K562 (cell line): ENCODE data around the gene VRK2. TPM values are rescaled to one million over a fixed set of nuclear protein-coding genes. Genes with fewer than 3 reads are reported as not detected.

Source experiments
- ATAC-seq: fragments of 200-7000 bp; cut with Tn5 transposase; 3 replicates; pipeline ENCODE4 v1.9.1; 2020; ENCODE audit warnings: moderate library complexity
- BruUV-seq: library from RNA; stranded (reverse); fragments of 400-500 nt; replicated peaks from 2 replicates; lab custom pipeline; 2021; lab: Mats Ljungman, UMichigan
- CTCF ChIA-PET: fragments of 300-600 bp; formaldehyde crosslinking; extraction: SDS; loops from one replicate; lab custom pipeline; 2021; ENCODE audit warnings: low intra/inter-chr PET ratio; lab: Yijun Ruan, JAX
- POLR2A ChIA-PET: fragments of 300-600, 350-650 bp; sonication (Branson Sonifier 250); formaldehyde crosslinking; extraction: SDS; loops from one replicate; lab custom pipeline; 2021; ENCODE audit warnings: antibody characterized with exemption, inconsistent platforms; lab: Yijun Ruan, JAX
- DNase-seq, 4 experiments: peaks; one replicate each; pipeline versions ENCODE4 v3.0.0 to v3.0.0-alpha.2; 2011 to 2018; ENCODE audit warnings: low spot score in 3 of 4, mixed read lengths in 3 of 4; ENCODE audit errors: extremely low read depth in 1 of 4
- FAIRE-seq: peaks from 2 replicates; lab custom pipeline; 2011; peaks lifted over from hg19 to GRCh38; lab: Jason Lieb, UNC
- H2AFZ ChIP-seq: 2 replicates; pipeline ENCODE4 v1.6.0; 2011; ENCODE audit warnings: low read depth, low read length, control low read depth, inconsistent platforms
- H3K27ac ChIP-seq: fragments of 200-600 bp; 3 replicates; pipeline ENCODE4 v1.8.0; 2011; ENCODE audit warnings: low read depth, mild to moderate bottlenecking, control low read depth, inconsistent platforms, low read length, moderate library complexity, mixed read lengths; ENCODE audit errors: extremely low read depth
- H3K27me3 ChIP-seq, 2 experiments: fragments of 300-600 bp in 1 of 2; 2 replicates in 1 of 2; 3 replicates in 1 of 2; pipeline versions ENCODE4 v1.6.0 to v1.8.0; 2011; ENCODE audit warnings: inconsistent platforms in 2 of 2, low read length in 2 of 2, mild to moderate bottlenecking in 1 of 2, mixed read lengths in 1 of 2, moderate library complexity in 1 of 2; ENCODE audit not compliant: control insufficient read depth in 2 of 2, insufficient read depth in 2 of 2
- H3K36me3 ChIP-seq: fragments of 300-600 bp; 3 replicates; pipeline ENCODE4 v1.8.0; 2011; ENCODE audit warnings: mild to moderate bottlenecking, low read length, inconsistent platforms; ENCODE audit not compliant: control insufficient read depth, insufficient read depth
- H3K4me1 ChIP-seq, 2 experiments: fragments of 200-600 bp in 1 of 2; replicated peaks in 1 of 2; 2 replicates in 1 of 2; 3 replicates in 1 of 2; pipeline versions ENCODE4 v1.5.1 to v1.8.0; 2011; ENCODE audit warnings: inconsistent platforms in 2 of 2, low read length in 2 of 2, mild to moderate bottlenecking in 1 of 2, mixed read lengths in 1 of 2, moderate library complexity in 1 of 2; ENCODE audit not compliant: control insufficient read depth in 2 of 2, insufficient read depth in 2 of 2
- H3K4me2 ChIP-seq: 2 replicates; pipeline ENCODE4 v1.6.1; 2011; ENCODE audit warnings: low read length, control low read depth, inconsistent platforms, mixed read lengths; ENCODE audit not compliant: insufficient read depth
- H3K4me3 ChIP-seq: fragments of 200-600 bp; sonication (generic), shearing (Covaris generic); 2 replicates; pipeline ENCODE4 v1.5.1; 2016; ENCODE audit warnings: control low read depth, inconsistent platforms
- H3K79me2 ChIP-seq: fragments of 200-600 bp; 3 replicates; pipeline ENCODE4 v1.8.0; 2011; ENCODE audit warnings: low read length, inconsistent platforms; ENCODE audit not compliant: control insufficient read depth, insufficient read depth
- H3K9ac ChIP-seq, 2 experiments: 2 replicates each; pipeline versions ENCODE4 v1.6.0 to v1.6.1; 2011; ENCODE audit warnings: low read depth in 2 of 2, low read length in 2 of 2, control low read depth in 1 of 2, inconsistent platforms in 1 of 2, mild to moderate bottlenecking in 1 of 2, mixed read lengths in 1 of 2; ENCODE audit not compliant: insufficient read depth in 1 of 2
- H3K9me1 ChIP-seq: one replicate; pipeline ENCODE4 v1.6.0; 2011; ENCODE audit warnings: inconsistent platforms, mild to moderate bottlenecking, low read length, moderate library complexity; ENCODE audit not compliant: control insufficient read depth, insufficient read depth
- H3K9me3 ChIP-seq: replicated peaks from 2 replicates; pipeline ENCODE4 v1.5.1; 2011; ENCODE audit warnings: low read depth, low read length, inconsistent platforms; ENCODE audit not compliant: control insufficient read depth, insufficient read depth
- H4K20me1 ChIP-seq: replicated peaks from 2 replicates; pipeline ENCODE4 v1.6.1; 2011; ENCODE audit warnings: low read length, inconsistent platforms, mixed read lengths; ENCODE audit not compliant: control insufficient read depth, insufficient read depth
- CBX1 ChIP-seq: sonication (generic); IDR thresholded peaks from 2 replicates; pipeline ENCODE4 v1.6.1; 2016; ENCODE audit warnings: antibody characterized with exemption, low read depth, mild to moderate bottlenecking
- CEBPB ChIP-seq: fragments of 450-650 bp; IDR thresholded peaks from 2 replicates; pipeline ENCODE4 v1.6.1; 2016; ENCODE audit warnings: missing genetic modification characterization, missing compliant biosample characterization
- CEBPG ChIP-seq, 3 experiments: fragments of 200-800 bp in 1 of 3; sonication (Bioruptor generic) in 1 of 3; sonication (generic) in 1 of 3; formaldehyde crosslinking in 1 of 3; IDR thresholded peaks in 2 of 3; conservative IDR thresholded peaks in 1 of 3; 2 replicates each; pipeline versions ENCODE4 v1.6.1 to v1.8.0; 2016 to 2022; ENCODE audit warnings: missing compliant biosample characterization in 2 of 3, missing genetic modification characterization in 2 of 3, mild to moderate bottlenecking in 1 of 3, missing genetic modification reagents in 1 of 3
- DNMT1 ChIP-seq: fragments of 450-650 bp; IDR thresholded peaks from 2 replicates; pipeline ENCODE4 v1.6.1; 2016; ENCODE audit warnings: antibody characterized with exemption, mild to moderate bottlenecking
- EHMT2 ChIP-seq: fragments of 450-650 bp; IDR thresholded peaks from 2 replicates; pipeline ENCODE4 v1.6.1; 2018; ENCODE audit warnings: antibody characterized with exemption
- KLF6 ChIP-seq: fragments of 250-450 bp; sonication (Bioruptor Pico); IDR thresholded peaks from 2 replicates; pipeline ENCODE4 v1.4.0; 2020; ENCODE audit warnings: mild to moderate bottlenecking, moderate library complexity, borderline replicate concordance
- MAFG ChIP-seq: fragments of 450-650 bp; conservative IDR thresholded peaks from 2 replicates; pipeline ENCODE4 v1.6.1; 2016; ENCODE audit warnings: missing genetic modification characterization, missing compliant biosample characterization
- MCM5 ChIP-seq: fragments of 450-650 bp; IDR thresholded peaks from 2 replicates; pipeline ENCODE4 v1.6.1; 2016; ENCODE audit warnings: low read depth
- NCOA6 ChIP-seq: fragments of 450-650 bp; IDR thresholded peaks from 2 replicates; pipeline ENCODE4 v1.6.1; 2017; ENCODE audit warnings: mild to moderate bottlenecking
- POU5F1 ChIP-seq: fragments of 150-350 bp; IDR thresholded peaks from 2 replicates; pipeline ENCODE4 v1.6.1; 2014; ENCODE audit warnings: borderline replicate concordance, low read length, low read depth, mild to moderate bottlenecking; ENCODE audit not compliant: partially characterized antibody
- PYGO2 ChIP-seq: fragments of 450-650 bp; IDR thresholded peaks from 2 replicates; pipeline ENCODE4 v1.6.1; 2016; ENCODE audit warnings: mild to moderate bottlenecking, missing genetic modification characterization, moderate library complexity, missing compliant biosample characterization
- RAD21 ChIP-seq, 2 experiments: fragments of 250-450 bp in 1 of 2; fragments of 450-650 bp in 1 of 2; sonication (Bioruptor Pico) in 1 of 2; formaldehyde crosslinking in 1 of 2; IDR thresholded peaks in 1 of 2; conservative IDR thresholded peaks in 1 of 2; 2 replicates each; pipeline versions ENCODE4 v1.4.0 to v1.8.0; 2020 to 2022; ENCODE audit warnings: mild to moderate bottlenecking in 2 of 2, moderate library complexity in 1 of 2
- SMAD2 ChIP-seq: fragments of 150-350 bp; IDR thresholded peaks from 2 replicates; pipeline ENCODE4 v1.6.1; 2014; ENCODE audit warnings: low read depth, mild to moderate bottlenecking, low read length
- SNIP1 ChIP-seq: fragments of 450-650 bp; IDR thresholded peaks from 2 replicates; pipeline ENCODE4 v1.7.1; 2017; ENCODE audit warnings: low read depth, mild to moderate bottlenecking
- ZBED1 ChIP-seq: IDR thresholded peaks from 2 replicates; pipeline ENCODE4 v1.6.1; 2014
- ZNF134 ChIP-seq: fragments of 250-450 bp; sonication (Bioruptor Pico); conservative IDR thresholded peaks from 2 replicates; pipeline ENCODE4 v1.4.0; 2020
- WGBS: fragments of 100-300 bp; shearing (Covaris generic); methylation state at CpG from one replicate; pipeline ENCODE4 v1.1.6; 2016; ENCODE audit warnings: low coverage, mixed read lengths; ENCODE audit not compliant: insufficient coverage; ENCODE audit errors: missing lambda C conversion rate; 5-methylcytosine and 5-hydroxymethylcytosine counted together
- in situ Hi-C: fragments of 300-500 bp; cut with MboI; formaldehyde crosslinking; loops from 4 replicates; pipeline ENCODE4 v1.15.0; 2018; ENCODE audit warnings: inconsistent platforms, mixed read lengths
- intact Hi-C: fragments of 100-400 bp; cut with micrococcal nuclease; formaldehyde crosslinking; loops from 2 replicates; pipeline ENCODE4 v1.14.2; 2022
- polyA plus RNA-seq, 8 experiments: library from polyadenylated mRNA; depleted of rRNA in 4 of 8; stranded (reverse) in 5 of 8; unstranded in 3 of 8; fragments of >200 nt; fragmentation: Nextera tagmentation in 2 of 8; fragmentation: Illumina TruSeq in 1 of 8; extraction: Ambion mirVana in 2 of 8; extraction: Trizol in 1 of 8; gene quantifications; 2 replicates each; pipeline versions ENCODE4 v1.2.1 to v1.2.3, GENCODE V29; 2011 to 2014; ENCODE audit warnings: inconsistent platforms in 1 of 8, missing spikeins in 1 of 8
- total RNA-seq, 7 experiments: library from RNA; depleted of rRNA in 6 of 7; stranded (reverse); fragments of >200 nt in 6 of 7; fragmentation: Illumina TruSeq in 2 of 7; extraction: Trizol in 2 of 7; gene quantifications; 2 replicates each; pipeline versions ENCODE4 v1.2.1 to v1.2.3, GENCODE V29; 2011 to 2021; ENCODE audit warnings: low replicate concordance in 1 of 7
- TF ChIP-seq, protein P1 (sequence below), 2 experiments: fragments of 250-450 bp in 1 of 2; fragments of 450-650 bp in 1 of 2; sonication (Bioruptor Pico) in 1 of 2; IDR thresholded peaks; 2 replicates each; pipeline versions ENCODE4 v1.6.1 to v1.8.0; 2016 to 2021; ENCODE audit warnings: mild to moderate bottlenecking in 2 of 2, moderate library complexity in 2 of 2, missing compliant biosample characterization in 1 of 2, missing genetic modification characterization in 1 of 2

Gene VRK2
- total and polyA plus RNA-seq, 9 of the 15 experiments (the other 6 are each of a cell fraction or from before 2014, with no cell fraction given), result 22.6 to 49.2 (median 36.2) TPM

DNA sequence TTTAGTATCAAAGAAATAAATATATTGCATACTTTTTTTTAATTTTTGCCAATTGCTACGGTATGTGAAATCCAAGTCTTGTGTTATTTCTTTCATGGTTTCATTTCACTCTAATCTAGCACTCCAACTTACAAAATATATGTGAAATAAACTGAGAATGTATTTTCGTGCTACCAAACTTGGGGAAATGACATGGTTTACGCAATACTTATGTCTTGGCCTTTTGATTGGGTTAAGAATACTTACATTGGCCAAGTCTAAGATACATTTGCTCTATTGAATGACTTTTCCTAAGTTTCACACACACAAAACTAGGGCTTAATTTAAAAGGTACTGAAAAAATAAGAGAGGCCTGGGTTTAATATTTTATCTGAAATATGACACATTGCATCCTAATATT is 80.5 kb downstream of the VRK2 start:
- no peaks in the 10 kb centered on the region for H3K9me3 ChIP-seq
- H2AFZ ChIP-seq, result no peak overlapping the region
- no peak for DNase-seq
- BruUV-seq, result no TSS peak
- 96% methylated on average over 3 of the region's 3 CpGs for WGBS
- peaks cover under 1 to 8% of the 10 kb centered on the region in 2 experiments; a peak in 3 of 5 replicates for H3K4me1 ChIP-seq
- no peaks in the 10 kb centered on the region for H3K27me3 ChIP-seq
- no peak for FAIRE-seq
- in situ Hi-C loops (no loop called here), intact Hi-C loops (no loop called here)
- no peak overlapping the region for H3K4me3 ChIP-seq
- no peaks in the 10 kb centered on the region for H3K9me1 ChIP-seq
- no peaks in the 10 kb centered on the region for H3K79me2 ChIP-seq
- no peak for ATAC-seq
- H4K20me1 ChIP-seq, result no peaks in the 10 kb centered on the region
- no peak overlapping the region for H3K4me2 ChIP-seq
- no peak for TF ChIP-seq DNMT1
- TF ChIP-seq RAD21 (CRISPR knock-in tag; conservative IDR thresholded peaks at IDR 0.05 in 1 of 2, IDR thresholded peaks at IDR 0.05 in 1 of 2), result no peak
- no peak for TF ChIP-seq CEBPG (CRISPR knock-in tag; IDR thresholded peaks at IDR 0.05)
- TF ChIP-seq CEBPG (tag; conservative IDR thresholded peaks at IDR 0.05 in 1 of 2, IDR thresholded peaks at IDR 0.05 in 1 of 2), result peak in 1 of 2 experiments; percentile 42; a peak in 1 of 4 replicates
- TF ChIP-seq KLF6 (CRISPR knock-in tag), result no peak
- TF ChIP-seq PYGO2 (tag), result no peak
- no peak for TF ChIP-seq SNIP1
- TF ChIP-seq, protein P1, sequence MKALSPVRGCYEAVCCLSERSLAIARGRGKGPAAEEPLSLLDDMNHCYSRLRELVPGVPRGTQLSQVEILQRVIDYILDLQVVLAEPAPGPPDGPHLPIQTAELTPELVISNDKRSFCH (CRISPR knock-in tag; IDR thresholded peaks at IDR 0.05), result no peak
- TF ChIP-seq, protein P1 (tag; IDR thresholded peaks at IDR 0.05), result no peak
- no peak for TF ChIP-seq SMAD2
- no peak for TF ChIP-seq POU5F1
- no peak for TF ChIP-seq EHMT2
- TF ChIP-seq MAFG, result no peak
- TF ChIP-seq ZBED1, result no peak
- TF ChIP-seq CBX1, result no peak
- TF ChIP-seq MCM5, result no peak
- no peak for TF ChIP-seq ZNF134
- TF ChIP-seq CEBPB (tag), result peak; percentile 76
- no peak for TF ChIP-seq NCOA6
- ChIA-PET POLR2A (no interaction called here), CTCF (interaction anchor here (0.5 kb wide), 1 partner anchor 15 kb away, joined by 3 read pairs; no protein-coding TSS in a partner anchor)
- no peak overlapping the region for H3K27ac ChIP-seq
- H3K9ac ChIP-seq, result no peak overlapping the region
- peaks cover 25% of the 10 kb centered on the region; the same call in 2 of the 3 replicates for H3K36me3 ChIP-seq
